ENCODE measurements around the gene EVX1. TPM values are rescaled to one million over a fixed set of nuclear protein-coding genes. Genes with fewer than 3 reads are reported as not detected.

Gene EVX1
- total and polyA plus RNA-seq, 8 donors: not detected

GRCh38 chr7:27247452-27248426 lies 5.1 kb downstream of the EVX1 start:
- intact Hi-C loops (cut with DNase I): no loop called here
- H3K9me3 ChIP-seq: no peaks in the 10 kb centered on the region
- no peak overlapping the region for H3K4me3 ChIP-seq
- no peak overlapping the region for H3K27ac ChIP-seq
- ATAC-seq: no peak
- H3K4me1 ChIP-seq: peaks cover 0 to 35% of the 10 kb centered on the region in 2 donors
- peaks cover 98 to 100% of the 10 kb centered on the region in 2 donors for H3K27me3 ChIP-seq
- no peaks in the 10 kb centered on the region for H3K36me3 ChIP-seq
- no peak for TF ChIP-seq CTCF (IDR thresholded peaks at IDR 0.05)
- DNase-seq: no peak

GRCh38 chr7:27248427-27248806 lies 5.8 kb downstream of the EVX1 start:
- no peaks in the 10 kb centered on the region for H3K36me3 ChIP-seq
- no peak overlapping the region for H3K4me3 ChIP-seq
- peaks cover 0 to 28% of the 10 kb centered on the region in 2 donors for H3K4me1 ChIP-seq
- intact Hi-C loops (cut with DNase I): no loop called here
- H3K27ac ChIP-seq: no peak overlapping the region
- TF ChIP-seq CTCF (IDR thresholded peaks at IDR 0.05): no peak
- H3K9me3 ChIP-seq: no peaks in the 10 kb centered on the region
- no peak for ATAC-seq
- DNase-seq: no peak
- peaks cover 98 to 100% of the 10 kb centered on the region in 2 donors for H3K27me3 ChIP-seq

GRCh38 chr7:27248911-27249723 lies 6.5 kb downstream of the EVX1 start:
- no peak for ATAC-seq
- no peaks in the 10 kb centered on the region for H3K9me3 ChIP-seq
- no peaks in the 10 kb centered on the region for H3K36me3 ChIP-seq
- peaks cover 0 to 26% of the 10 kb centered on the region in 2 donors for H3K4me1 ChIP-seq
- intact Hi-C loops (cut with DNase I): no loop called here
- peaks cover 98 to 100% of the 10 kb centered on the region in 2 donors for H3K27me3 ChIP-seq
- no peak overlapping the region for H3K27ac ChIP-seq
- no peak for TF ChIP-seq CTCF (IDR thresholded peaks at IDR 0.05)
- DNase-seq: no peak
- no peak overlapping the region for H3K4me3 ChIP-seq

GRCh38 chr7:27249724-27250556 lies 7.3 kb downstream of the EVX1 start:
- no peak for ATAC-seq
- H3K27me3 ChIP-seq: peaks cover 97 to 100% of the 10 kb centered on the region in 2 donors
- no peak for DNase-seq
- intact Hi-C loops (cut with DNase I): no loop called here
- TF ChIP-seq CTCF (IDR thresholded peaks at IDR 0.05): no peak
- no peak overlapping the region for H3K4me3 ChIP-seq
- no peaks in the 10 kb centered on the region for H3K9me3 ChIP-seq
- H3K4me1 ChIP-seq: peaks cover 0 to 25% of the 10 kb centered on the region in 2 donors
- H3K27ac ChIP-seq: no peak overlapping the region
- no peaks in the 10 kb centered on the region for H3K36me3 ChIP-seq

Data from left lung (tissue), 10 donors.